LNCaP clone FGC (cell line): ENCODE data around the gene ACTA2.

Experiments
- DNase-seq: peaks from one replicate; pipeline ENCODE4 v3.0.0-alpha.2; 2011; ENCODE audit warnings: low read depth
- H3K4me3 ChIP-seq: 2 replicates; pipeline ENCODE4 v1.5.1; 2011; ENCODE audit warnings: mild to moderate bottlenecking, low read depth, low read length, control low read depth
- TF ChIP-seq, protein P1 (sequence below): IDR thresholded peaks from 2 replicates; pipeline ENCODE4 v1.5.1; 2012; ENCODE audit warnings: mild to moderate bottlenecking; ENCODE audit not compliant: control insufficient read depth, insufficient read depth; ENCODE audit errors: extremely low read depth

Gene ACTA2

DNA sequence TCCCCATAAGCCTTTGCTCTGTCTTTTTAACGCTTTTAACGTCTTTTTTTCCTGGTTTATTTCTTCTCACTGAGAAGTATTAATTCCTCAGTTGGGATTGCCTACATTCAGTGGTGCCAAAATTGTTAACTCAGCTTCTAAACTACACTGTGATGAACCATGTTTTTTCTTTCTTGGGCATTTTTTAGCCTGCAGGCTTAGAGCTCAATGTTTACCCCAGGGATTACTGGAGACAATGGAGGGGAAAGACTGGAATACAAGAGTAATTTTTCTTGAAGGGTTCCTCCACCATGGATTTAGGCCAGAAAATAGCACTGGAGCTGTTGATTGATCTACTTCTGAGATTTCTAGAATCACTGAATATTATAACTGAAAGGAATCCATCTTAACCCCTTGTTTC is 52.7 kb downstream of the ACTA2 start:
- TF ChIP-seq, protein P1, sequence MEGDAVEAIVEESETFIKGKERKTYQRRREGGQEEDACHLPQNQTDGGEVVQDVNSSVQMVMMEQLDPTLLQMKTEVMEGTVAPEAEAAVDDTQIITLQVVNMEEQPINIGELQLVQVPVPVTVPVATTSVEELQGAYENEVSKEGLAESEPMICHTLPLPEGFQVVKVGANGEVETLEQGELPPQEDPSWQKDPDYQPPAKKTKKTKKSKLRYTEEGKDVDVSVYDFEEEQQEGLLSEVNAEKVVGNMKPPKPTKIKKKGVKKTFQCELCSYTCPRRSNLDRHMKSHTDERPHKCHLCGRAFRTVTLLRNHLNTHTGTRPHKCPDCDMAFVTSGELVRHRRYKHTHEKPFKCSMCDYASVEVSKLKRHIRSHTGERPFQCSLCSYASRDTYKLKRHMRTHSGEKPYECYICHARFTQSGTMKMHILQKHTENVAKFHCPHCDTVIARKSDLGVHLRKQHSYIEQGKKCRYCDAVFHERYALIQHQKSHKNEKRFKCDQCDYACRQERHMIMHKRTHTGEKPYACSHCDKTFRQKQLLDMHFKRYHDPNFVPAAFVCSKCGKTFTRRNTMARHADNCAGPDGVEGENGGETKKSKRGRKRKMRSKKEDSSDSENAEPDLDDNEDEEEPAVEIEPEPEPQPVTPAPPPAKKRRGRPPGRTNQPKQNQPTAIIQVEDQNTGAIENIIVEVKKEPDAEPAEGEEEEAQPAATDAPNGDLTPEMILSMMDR, result no peak
- no peak overlapping the region for H3K4me3 ChIP-seq
- no peak for DNase-seq

DNA sequence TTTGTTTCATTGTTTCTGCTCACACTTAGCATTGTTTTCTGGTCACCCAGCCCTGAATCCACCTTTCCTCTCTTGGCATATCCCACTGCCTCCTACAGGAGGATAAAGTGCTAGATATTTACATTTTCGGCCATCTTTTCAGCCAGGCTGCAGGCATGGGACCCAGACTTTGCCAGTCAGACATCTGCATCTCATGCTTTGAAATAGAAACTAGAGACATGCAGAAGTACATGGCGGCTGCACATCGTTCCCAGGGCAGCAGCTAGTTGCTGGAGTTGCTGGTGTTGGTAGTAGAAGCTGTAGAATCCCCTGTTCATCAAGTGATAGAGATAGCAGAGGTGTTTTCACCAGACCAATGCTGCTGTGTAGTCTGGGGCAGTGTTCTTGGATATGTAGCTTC is 53.8 kb downstream of the ACTA2 start:
- no peak for DNase-seq
- H3K4me3 ChIP-seq, result no peak overlapping the region

DNA sequence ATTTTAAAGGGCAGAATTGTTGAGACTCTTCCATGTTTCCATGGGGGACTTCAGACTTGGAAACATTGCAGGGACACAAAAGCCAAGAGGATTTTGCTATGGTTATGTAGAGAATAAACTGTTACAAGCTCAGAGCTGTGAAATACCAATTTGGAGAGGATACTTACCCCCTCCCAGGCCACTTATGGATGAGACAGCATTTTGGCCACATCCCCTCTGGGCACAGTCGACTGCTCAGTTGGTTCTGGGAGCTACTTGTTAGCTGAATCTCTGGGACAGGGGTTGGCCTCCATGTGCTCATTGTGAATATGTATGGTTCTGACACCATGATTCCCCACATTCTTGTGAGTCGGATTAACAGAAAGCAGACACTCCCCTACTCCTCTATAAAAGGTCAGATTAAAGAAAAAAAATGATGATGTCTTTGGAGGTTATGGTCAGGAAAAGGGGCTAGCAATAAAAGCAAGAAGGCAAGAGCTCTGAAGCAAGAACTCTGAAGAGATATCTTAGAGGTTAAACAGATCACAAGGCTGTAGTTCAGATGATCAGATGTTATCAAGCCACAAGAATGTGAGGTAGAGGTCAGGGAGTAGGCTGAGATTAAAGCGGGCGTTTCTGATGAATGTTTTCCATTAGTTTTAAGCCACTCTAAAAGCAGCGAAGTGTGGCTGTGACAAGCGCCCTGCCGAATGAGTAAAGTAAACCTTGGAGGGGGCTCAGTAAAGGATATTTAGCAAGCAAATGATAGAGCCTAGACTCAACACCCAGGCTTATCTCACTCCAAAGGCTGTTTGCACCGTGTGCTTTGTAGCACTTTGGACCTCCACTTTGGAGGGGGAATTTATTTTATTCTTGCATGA is 55.3 kb downstream of the ACTA2 start:
- DNase-seq, result no peak
- TF ChIP-seq, protein P1, result no peak
- H3K4me3 ChIP-seq, result no peak overlapping the region

More for the DNA sequence above, 53.8 kb downstream of the ACTA2 start:
- TF ChIP-seq, protein P1, result no peak

DNA sequence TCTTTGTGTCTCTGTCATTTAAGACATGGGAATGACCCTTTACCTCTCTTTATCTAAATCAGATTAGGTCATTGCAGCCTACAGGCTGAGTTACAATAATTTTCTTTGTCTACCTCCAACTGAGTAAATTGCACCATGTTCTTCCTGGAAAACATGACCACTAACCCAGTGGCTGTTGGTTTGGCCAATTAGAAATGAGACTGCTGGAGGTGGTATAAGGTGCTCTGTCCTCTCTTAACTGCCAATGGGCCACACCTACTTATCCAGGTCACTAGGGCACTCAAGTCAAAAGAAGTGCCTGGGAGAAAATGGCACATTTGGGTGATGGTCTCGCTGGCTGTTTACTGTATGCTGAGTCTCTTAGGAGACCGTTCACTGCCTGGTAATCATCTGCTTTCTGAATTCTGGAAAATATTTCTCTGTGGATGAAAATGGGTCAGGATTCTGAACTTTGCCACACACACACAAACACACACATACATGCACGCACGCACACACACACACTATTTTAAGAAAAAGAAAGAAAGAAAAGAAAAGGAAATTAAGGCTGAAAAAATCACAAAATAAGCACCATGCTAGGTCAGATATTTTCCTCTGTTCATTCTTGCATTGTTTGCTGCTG is 56.1 kb downstream of the ACTA2 start:
- no peak for DNase-seq
- TF ChIP-seq, protein P1, result no peak
- H3K4me3 ChIP-seq, result no peak overlapping the region

DNA sequence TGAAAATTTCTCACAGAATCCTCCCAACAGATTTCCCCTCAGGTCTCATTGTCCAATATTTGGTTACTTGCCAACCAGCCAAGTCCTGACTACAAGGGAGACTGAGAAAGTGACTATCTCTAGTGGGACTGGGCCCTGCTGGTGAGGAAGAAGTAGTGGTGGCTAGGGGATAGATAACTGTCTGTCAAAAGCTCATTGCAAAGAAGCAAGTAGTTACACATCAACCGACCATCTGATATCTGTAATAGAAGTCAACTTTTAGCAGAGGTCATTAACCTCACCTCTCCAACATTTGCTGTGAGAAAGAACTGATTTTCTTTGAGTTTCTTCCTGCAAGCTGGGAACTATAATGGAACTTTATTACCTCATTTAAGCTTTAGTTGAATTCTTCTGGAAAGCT is 57.3 kb downstream of the ACTA2 start:
- DNase-seq, result no peak
- TF ChIP-seq, protein P1, result no peak
- H3K4me3 ChIP-seq, result no peak overlapping the region

DNA sequence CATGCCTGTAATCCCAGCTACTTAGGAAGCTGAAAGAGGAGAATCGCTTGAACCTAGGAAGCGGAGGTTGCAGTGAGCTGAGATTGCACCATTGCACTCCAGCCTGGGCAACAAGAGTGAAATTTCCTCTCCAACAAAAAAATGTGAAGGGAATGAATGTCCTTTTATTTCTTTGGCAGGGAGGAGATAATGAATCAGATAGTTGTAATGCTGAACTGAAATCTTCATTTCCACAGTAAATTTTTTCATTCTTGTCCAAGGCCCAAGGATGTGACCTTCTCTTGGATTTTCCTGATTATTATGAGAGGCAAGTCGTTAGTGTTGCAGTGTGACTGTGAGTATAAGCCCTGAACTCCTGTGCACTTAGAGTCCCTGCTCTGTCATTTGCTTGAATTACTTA is 59.0 kb downstream of the ACTA2 start:
- no peak for DNase-seq
- TF ChIP-seq, protein P1, result no peak
- H3K4me3 ChIP-seq, result no peak overlapping the region
